LNCaP clone FGC (cell line): Measurements from ENCODE around the gene CPED1.

ENCODE experiments used
- DNase-seq: peaks from one replicate; pipeline ENCODE4 v3.0.0-alpha.2; 2011; ENCODE audit warnings: low read depth
- H3K4me3 ChIP-seq: 2 replicates; pipeline ENCODE4 v1.5.1; 2011; ENCODE audit warnings: mild to moderate bottlenecking, low read depth, low read length, control low read depth
- TF ChIP-seq, protein P1 (sequence below): IDR thresholded peaks from 2 replicates; pipeline ENCODE4 v1.5.1; 2012; ENCODE audit warnings: mild to moderate bottlenecking; ENCODE audit not compliant: control insufficient read depth, insufficient read depth; ENCODE audit errors: extremely low read depth

CPED1 gene

DNA sequence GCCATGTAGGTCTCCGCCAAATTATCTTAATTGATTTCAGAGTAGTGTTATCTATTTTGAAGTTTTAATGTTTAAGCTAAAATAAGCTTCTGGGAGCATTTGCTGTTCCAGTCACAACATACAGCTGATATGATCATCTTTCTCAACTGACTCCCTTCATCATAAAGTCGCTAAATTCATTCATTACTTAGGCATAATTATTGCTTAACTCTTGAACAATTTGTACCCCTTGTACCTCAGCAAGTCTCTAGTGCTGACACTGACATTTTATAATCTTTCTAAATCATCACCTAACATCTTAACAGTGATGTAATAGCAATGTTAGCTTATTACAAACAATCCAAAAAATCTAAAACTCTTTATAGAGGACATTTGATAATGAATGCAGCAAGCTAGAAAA is 286.0 kb downstream of the CPED1 start:
- no peak overlapping the region for H3K4me3 ChIP-seq
- TF ChIP-seq, protein P1, sequence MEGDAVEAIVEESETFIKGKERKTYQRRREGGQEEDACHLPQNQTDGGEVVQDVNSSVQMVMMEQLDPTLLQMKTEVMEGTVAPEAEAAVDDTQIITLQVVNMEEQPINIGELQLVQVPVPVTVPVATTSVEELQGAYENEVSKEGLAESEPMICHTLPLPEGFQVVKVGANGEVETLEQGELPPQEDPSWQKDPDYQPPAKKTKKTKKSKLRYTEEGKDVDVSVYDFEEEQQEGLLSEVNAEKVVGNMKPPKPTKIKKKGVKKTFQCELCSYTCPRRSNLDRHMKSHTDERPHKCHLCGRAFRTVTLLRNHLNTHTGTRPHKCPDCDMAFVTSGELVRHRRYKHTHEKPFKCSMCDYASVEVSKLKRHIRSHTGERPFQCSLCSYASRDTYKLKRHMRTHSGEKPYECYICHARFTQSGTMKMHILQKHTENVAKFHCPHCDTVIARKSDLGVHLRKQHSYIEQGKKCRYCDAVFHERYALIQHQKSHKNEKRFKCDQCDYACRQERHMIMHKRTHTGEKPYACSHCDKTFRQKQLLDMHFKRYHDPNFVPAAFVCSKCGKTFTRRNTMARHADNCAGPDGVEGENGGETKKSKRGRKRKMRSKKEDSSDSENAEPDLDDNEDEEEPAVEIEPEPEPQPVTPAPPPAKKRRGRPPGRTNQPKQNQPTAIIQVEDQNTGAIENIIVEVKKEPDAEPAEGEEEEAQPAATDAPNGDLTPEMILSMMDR: no peak
- DNase-seq: no peak

DNA sequence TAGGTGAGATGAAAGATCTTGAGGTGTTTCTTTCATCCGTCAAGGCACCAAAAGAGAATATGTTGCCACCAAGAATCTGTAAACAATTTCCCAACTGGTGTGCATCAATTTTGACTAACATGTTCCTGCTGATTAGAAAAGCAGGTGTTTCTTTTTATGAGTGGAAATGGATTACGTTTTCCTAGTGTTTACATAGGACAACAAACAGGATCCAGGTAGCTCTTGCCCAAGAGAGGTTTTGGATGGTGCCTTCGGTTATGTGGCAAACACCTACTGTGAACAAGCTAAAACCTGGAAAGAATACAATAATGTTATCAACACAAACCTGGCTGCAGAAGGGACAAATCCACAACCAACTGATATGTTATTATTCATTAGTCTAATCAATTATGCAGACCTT is 286.7 kb downstream of the CPED1 start:
- TF ChIP-seq, protein P1: no peak
- DNase-seq: no peak
- no peak overlapping the region for H3K4me3 ChIP-seq

DNA sequence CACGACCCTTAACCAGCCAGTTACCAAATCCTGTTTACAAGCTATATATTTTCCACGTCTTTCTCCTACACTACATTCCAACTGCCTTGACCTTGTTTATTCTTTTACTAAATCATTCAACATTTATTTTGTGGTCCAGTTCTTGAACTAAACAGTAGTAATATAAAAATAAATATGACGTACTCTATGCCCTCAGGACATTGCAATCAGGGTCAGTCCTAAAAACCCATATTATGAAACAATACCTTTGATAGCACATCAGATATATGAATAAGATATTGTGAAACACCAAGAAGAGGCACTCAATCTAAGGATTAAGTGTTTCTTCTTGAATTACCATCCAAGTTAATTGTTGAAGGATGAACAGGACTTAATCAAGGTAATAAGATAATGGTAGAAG is 287.8 kb downstream of the CPED1 start:
- no peak overlapping the region for H3K4me3 ChIP-seq
- TF ChIP-seq, protein P1: no peak
- no peak for DNase-seq

DNA sequence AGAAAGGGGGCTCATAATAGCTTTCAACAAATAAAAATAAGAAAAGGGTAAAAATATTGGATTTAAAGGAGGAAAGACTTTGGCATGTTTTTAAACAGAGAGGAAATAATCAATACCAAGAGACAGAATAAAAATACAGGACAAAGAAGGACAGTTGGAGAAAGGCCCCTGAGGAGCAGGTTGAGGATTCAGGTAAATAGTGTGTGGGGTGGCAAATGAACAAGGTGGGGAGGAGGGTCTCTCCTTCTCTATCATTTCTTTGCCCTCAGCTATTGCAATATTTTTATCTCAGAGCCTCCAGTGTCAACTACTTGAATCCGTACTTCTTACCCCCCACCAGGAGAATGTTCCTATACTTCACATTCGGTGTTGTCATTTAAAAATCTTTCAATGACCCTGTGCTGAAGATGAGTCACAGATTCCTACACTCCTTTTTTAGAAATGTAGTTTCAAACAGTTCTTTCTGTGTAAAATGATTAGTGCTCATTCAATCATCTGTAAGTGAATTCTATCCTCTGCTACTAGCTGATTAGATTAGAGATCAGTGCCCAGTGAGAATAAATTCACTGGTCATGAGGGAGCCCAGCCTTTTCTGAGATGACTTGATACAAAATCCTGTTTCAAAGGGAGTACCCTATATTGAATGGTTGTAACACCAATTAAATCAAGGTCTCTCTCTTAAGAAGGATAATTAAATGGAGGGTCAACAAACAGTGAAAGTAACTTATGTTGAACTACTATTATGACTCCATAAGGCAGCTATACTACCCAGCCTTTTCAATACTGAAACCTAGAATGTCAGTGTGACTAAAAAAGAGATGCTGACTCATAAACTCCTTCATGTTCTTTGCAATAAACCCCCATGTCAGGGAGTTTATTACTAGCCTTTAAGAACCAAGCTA is 289.9 kb downstream of the CPED1 start:
- TF ChIP-seq, protein P1: no peak
- no peak overlapping the region for H3K4me3 ChIP-seq
- no peak for DNase-seq

DNA sequence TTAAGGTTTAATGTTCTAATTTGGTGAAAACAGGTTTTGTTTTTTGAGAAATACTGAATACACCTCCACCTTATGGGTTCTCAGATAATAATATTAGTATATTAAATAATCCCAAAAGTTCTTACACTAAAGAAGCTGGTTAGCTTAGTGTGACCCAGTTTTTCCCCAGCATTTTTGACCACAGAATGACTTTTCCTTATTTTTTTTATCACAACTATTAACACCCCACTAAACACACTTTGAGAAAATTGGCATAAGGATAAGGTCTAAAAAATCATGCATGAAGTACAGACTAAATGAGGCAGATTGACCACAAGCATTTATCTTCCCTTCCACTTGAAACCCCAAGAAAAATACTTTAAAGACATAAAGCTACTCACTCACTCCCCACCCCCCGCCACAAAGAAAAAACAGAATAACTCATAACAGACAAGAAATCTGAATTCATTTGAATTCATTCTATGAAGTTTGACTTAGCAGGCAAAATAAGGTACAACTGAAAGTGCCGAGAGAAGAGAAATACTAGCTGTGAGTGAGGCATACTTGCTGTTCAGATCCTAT is 290.6 kb downstream of the CPED1 start:
- DNase-seq: no peak
- TF ChIP-seq, protein P1: no peak

DNA sequence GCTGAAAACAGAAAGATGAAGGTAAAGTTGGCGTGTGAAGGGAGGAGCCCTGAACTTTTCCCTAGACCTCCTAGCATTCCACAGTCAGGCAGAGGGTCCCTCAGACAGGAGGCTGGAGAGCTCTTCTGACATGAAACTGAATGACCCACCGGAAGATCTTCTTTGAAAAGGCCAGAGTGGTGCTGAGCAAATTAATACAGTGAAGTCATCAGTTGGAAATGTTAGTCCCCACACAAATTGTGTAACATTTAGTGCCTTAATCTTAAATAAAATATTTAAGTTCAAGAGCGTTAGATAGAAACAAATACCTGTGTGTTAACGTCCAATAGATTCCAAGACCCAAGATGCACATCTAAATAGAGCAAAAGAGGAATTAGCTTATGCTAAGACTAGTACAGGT is 291.3 kb downstream of the CPED1 start:
- TF ChIP-seq, protein P1: no peak
- H3K4me3 ChIP-seq: no peak overlapping the region
- no peak for DNase-seq

More for the DNA sequence above, 290.6 kb downstream of the CPED1 start:
- no peak overlapping the region for H3K4me3 ChIP-seq
